C4-2B (cell line): ENCODE data around the gene F7.

Experiments
- ZFX ChIP-seq: fragments of 450-650 bp; IDR thresholded peaks from 2 replicates; pipeline ENCODE4 v1.6.1; 2017
- TF ChIP-seq, protein P1 (sequence below): fragments of 450-650 bp; conservative IDR thresholded peaks from 2 replicates; pipeline ENCODE4 v1.5.1; 2017; ENCODE audit warnings: mild to moderate bottlenecking

DNA sequence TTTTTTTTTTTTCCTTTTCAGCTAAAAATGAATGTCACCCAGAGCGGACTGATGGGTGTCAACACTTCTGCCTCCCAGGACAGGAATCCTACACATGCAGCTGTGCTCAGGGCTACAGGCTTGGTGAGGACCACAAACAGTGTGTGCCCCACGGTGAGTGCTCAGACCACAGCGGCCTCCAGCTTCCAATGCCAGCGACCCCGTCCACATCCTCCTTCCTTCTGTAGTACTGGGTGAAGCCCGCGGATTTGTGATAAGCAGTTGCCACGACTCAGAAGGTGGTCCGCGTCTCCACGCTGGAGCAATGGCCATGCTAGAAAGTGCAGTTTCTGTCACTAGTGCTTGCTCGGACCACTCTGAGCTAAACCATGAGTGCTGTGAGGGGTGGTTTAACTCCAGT is 58.9 kb downstream of the F7 start:
- TF ChIP-seq, protein P1, sequence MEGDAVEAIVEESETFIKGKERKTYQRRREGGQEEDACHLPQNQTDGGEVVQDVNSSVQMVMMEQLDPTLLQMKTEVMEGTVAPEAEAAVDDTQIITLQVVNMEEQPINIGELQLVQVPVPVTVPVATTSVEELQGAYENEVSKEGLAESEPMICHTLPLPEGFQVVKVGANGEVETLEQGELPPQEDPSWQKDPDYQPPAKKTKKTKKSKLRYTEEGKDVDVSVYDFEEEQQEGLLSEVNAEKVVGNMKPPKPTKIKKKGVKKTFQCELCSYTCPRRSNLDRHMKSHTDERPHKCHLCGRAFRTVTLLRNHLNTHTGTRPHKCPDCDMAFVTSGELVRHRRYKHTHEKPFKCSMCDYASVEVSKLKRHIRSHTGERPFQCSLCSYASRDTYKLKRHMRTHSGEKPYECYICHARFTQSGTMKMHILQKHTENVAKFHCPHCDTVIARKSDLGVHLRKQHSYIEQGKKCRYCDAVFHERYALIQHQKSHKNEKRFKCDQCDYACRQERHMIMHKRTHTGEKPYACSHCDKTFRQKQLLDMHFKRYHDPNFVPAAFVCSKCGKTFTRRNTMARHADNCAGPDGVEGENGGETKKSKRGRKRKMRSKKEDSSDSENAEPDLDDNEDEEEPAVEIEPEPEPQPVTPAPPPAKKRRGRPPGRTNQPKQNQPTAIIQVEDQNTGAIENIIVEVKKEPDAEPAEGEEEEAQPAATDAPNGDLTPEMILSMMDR = no peak
- no peak for TF ChIP-seq ZFX
